NCI-H2196 (cell line): ENCODE measurements around the gene THSD8.
"Not testable (repeated sequence)": the region's sequence is repeated elsewhere in the genome, so short reads cannot be mapped to it uniquely, and the experiment has no call there.

ENCODE experiments used
- DNase-seq: peaks from one replicate; lab custom pipeline; 2025; ENCODE audit not compliant: unreplicated experiment; lab: John Stamatoyannopoulos, UW

The THSD8 gene

GRCh38 chr19:12821761-12822160, 19.9 kb downstream of the THSD8 start:
- DNase-seq, result no peak

- no peak for DNase-seq
Measured at GRCh38 chr19:12825254-12826131, 23.6 kb downstream of the THSD8 start.

DNA sequence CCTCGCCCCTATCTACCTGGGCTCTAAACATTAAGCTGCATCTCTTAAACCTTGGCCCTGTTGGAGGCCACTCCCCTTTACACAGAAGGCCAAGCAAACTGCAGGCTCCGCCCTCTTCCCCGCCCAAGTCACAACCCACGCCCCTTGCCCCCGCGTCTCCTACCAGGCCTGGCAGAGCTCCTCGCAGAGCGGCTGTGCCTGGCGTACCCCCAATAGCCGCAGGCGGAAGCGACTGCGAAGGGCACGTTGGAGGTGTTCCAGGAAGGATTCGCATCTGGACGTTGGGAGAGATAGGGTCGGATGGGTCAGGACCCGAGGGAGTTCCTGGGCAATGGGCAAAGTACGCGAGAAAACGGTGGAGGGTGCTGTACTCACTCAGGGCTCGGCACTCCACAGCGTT, 26.6 kb downstream of the THSD8 start:
- peak; percentile 88 for DNase-seq

GRCh38 chr19:12833418-12833737, 31.5 kb downstream of the THSD8 start:
- DNase-seq, result no peak

GRCh38 chr19:12833738-12834565, 32.1 kb downstream of the THSD8 start:
- peak; percentile 73 for DNase-seq

- peak; percentile 56 for DNase-seq
Measured at GRCh38 chr19:12834566-12834943, 32.7 kb downstream of the THSD8 start, which contains the start of gene RTBDN. Gene RTBDN, minus strand, starts transcription at chr19:12834579. Its CDS starts 4,600 bp downstream, at chr19:12829979.

DNA sequence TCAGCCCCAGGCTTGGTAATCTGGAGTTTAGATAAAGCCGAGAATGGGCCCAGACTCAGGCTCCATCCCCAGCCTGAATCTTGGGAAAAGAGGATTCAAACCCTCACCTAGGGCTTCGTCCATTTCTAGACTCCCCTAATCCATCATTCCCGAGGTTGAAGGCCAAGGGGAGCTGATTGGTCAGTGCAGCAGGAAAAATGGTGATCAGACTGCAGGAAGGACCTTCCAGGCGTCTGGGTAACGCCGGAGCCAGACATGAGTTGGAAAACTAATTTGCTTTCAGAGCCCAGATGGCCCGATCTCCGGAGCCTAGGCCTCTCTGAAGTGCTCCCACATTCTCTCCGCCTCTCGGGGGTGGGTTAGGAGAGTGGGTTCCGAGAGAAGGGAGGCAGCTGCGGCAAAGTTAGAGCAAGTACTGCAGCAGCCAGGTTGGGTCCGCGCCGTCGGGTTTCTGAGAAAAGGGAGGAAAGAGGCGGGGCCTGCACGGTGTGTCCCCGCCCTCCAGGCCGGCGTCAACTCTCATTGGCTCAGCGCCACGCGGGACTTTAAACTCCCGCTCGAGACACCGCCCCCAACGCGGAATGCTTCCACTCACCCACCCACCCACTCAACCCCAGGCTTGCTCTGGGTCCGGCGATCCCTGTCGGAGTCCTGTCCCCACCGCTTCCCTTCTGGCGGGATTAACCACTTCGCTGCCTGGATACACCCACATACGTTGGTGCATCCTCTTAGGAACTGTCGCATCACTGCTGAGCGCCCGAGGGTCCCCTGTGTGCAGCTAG, 33.3 kb downstream of the THSD8 start:
- peak; percentile 89 for DNase-seq

GRCh38 chr19:12836529-12836863, 34.6 kb downstream of the THSD8 start:
- DNase-seq, result no peak

DNA sequence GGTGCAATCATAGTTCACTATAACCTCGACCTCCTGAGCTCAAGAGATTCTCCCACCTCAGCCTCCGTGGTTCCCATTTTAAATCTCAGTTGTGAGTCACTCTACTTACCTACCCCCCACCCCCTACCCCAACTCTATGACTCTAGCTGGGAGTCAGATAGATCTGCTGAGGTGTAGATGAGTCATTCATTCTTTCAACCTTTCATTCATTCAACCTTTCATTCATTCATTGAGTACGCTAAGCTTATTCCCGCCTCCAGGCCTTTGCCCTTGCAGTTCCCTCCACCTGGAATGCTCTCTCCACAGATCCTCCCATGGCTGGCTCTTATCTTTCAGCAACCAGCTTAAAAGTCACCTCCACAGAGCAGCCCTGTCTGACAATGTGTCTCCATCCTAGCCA, 35.4 kb downstream of the THSD8 start:
- no peak for DNase-seq

DNA sequence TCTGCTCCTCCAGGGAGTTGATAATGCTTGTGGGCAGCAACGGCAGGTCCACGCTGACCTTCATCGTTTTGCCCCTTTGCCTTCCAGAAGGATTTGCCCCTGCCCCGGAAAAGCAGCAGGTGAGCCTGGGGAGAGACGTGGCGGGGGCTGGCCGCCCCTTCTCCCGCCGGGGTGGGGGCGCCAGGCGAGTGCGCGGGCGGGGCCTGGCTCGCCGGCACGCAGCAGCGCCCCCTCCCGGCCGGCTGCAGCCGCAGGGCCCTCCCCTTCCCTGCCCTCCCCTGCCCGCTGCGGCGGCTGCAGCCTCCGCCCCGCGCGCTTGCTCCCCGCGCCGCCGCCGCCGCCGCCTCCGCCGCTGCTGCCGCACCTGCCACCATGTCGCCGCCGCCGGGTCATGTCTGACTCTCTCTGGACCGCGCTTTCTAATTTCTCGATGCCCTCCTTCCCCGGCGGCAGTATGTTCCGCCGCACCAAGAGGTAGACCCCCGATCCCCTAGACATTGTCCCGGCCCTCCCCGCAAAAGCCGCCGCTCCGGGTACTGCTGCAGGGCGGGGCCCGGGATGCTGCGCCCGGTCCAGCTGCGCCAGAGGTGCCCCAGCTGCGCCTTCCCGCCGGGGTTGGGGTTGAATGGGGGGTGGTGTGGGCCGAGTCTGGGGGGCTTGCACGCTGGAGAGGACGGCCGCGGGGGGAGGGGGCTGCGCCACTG, 36.5 kb downstream of the THSD8 start, which contains the start of gene MAST1:
Gene MAST1, plus strand, starts transcription at position 334 of the 704 bp plus-strand sequence. Its CDS starts 58 bp downstream, at position 392.
- peak; percentile 82 for DNase-seq

GRCh38 chr19:12838886-12839756, 37.3 kb downstream of the THSD8 start:
- DNase-seq, result no peak

GRCh38 chr19:12840091-12841079, 38.5 kb downstream of the THSD8 start:
- peak; percentile 80 for DNase-seq

DNA sequence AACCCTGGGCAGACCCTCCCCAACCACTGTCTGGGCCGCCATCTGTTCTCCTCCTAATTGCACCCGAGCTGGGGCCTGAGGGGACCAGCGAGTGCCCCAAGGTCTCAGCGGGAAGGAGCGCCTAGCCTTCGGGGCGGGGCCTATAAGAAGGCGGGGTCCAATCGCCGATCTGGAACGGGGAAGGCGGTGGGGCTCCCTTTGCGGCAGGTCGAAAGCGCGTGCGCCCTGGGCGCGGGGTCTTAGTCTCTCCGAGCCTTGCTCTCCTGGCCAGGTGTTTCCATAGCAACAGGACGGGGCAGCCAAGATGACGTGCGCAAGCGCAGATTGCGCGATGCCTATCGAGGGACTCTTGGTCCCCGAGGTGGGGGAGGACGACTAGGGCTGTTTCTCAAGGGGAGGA, 39.2 kb downstream of the THSD8 start:
- no peak for DNase-seq

- DNase-seq, result no peak
Measured at GRCh38 chr19:12842511-12842910, 40.6 kb downstream of the THSD8 start.

- no peak for DNase-seq
Measured at GRCh38 chr19:12843328-12843727, 41.5 kb downstream of the THSD8 start.

DNA sequence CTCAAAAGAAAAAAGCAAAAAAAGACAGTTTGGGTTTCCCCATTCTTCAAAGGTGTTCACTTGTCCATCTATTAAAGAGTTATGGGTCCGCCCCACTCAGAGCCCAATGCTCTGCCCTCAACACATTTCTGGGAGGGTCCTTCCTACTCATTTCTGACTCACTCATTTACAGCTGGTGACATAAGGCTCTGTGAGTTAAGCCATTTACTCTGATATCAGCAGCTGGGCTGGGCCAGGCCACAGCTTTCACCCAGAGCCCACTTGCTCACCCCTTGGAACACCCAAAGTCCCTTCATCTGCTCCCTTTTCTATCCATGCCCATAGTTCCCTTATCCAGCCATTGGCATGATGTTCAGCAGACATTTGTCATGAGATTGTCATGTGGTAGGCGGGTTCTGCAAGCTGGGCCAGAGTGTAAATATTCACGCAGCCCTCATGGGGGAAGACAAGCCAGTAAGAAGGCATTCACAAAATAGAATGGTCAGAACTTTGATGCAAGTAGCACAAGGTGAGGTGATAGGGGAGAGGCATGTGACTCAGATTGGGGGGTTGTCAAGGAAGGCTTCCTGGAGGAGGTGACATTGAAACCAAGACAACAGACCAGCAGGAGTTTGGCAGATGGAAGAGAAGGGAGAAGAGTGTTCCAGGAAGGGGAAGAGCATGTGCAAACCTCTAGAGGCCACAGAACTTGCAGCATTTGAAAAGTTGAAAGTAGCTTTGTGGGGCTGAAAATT, 42.3 kb downstream of the THSD8 start:
- DNase-seq, result no peak

DNA sequence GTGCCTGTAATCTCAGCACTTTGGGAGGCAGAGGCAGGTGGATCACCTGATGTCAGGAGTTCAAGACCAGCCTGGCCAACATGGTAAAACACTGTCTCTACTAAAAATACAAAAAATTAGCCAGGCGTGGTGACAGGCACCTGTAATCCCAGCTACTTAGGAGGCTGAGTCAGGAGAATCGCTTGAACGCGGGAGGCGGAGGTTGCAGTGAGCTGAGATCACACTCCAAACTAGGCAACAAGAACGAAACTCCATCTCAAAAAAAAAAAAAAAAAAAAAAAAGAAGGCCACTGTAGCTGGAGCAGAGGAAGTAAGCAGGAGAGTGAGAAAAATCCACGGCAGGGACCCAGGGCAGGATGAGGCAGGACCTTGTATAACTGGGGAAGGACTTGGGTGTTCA, 44.7 kb downstream of the THSD8 start:
- not testable (repeated sequence) for DNase-seq
